22Rv1 (cell line): ENCODE data around the gene FAM219A.

Source experiments
- CTCF ChIP-seq: fragments of 450-650 bp; IDR thresholded peaks from 2 replicates; pipeline ENCODE4 v1.5.1; 2017; ENCODE audit warnings: mild to moderate bottlenecking
- ZFX ChIP-seq: fragments of 450-650 bp; IDR thresholded peaks from 2 replicates; pipeline ENCODE4 v1.6.1; 2017; ENCODE audit warnings: antibody characterized with exemption, borderline replicate concordance

- TF ChIP-seq CTCF = no peak
- TF ChIP-seq ZFX = no peak
Measured at GRCh38 chr9:34363619-34364351, 94.6 kb downstream of the FAM219A start.
